ENCODE results near the gene CLN3. TPM values are rescaled to one million over a fixed set of nuclear protein-coding genes. Genes with fewer than 3 reads are reported as not detected.

Gene CLN3
- polyA plus RNA-seq, 1 donor from 2014 or later, result 32.2 TPM

GRCh38 chr16:28511801-28512789, 20.2 kb upstream of the CLN3 start:
- Histone ChIP-seq H3F3A (ENCODE audit: insufficient read depth, low read length, poor library complexity, severe bottlenecking) (no peaks in the 10 kb centered on the region), H3K79me2 (replicated peaks; ENCODE audit: insufficient read depth, low read length) (no peaks in the 10 kb centered on the region), H4K20me1 (ENCODE audit: insufficient read depth) (no peaks in the 10 kb centered on the region), H3K36me3 (ENCODE audit: insufficient read depth, low read length) (no peaks in the 10 kb centered on the region), H3K27ac (ENCODE audit: low read length) (no peak overlapping the region), H3K9me2 (ENCODE audit: insufficient read depth, low read length) (no peaks in the 10 kb centered on the region), H3K4me2 (ENCODE audit: low read length) (no peak overlapping the region), H2AFZ (ENCODE audit: low read depth, low read length) (no peak overlapping the region), H3K4me3 (ENCODE audit: low read length) (no peak overlapping the region), H3K9ac (ENCODE audit: low read length) (no peak overlapping the region), H3K9me3 (ENCODE audit: low read length) (no peaks in the 10 kb centered on the region), H3K27me3 (ENCODE audit: insufficient read depth, low read depth, low read length) (no peaks in the 10 kb centered on the region)
- TF ChIP-seq REST (IDR thresholded peaks at IDR 0.05; ENCODE audit: borderline replicate concordance) (no peak), EZH2 (IDR thresholded peaks at IDR 0.05; ENCODE audit: borderline replicate concordance, insufficient read depth, low read length, poor library complexity, severe bottlenecking) (no peak), POLR2AphosphoS5 (IDR thresholded peaks at IDR 0.05) (no peak), MXI1 (conservative IDR thresholded peaks at IDR 0.05; ENCODE audit: poor library complexity, severe bottlenecking) (no peak), EP300 (conservative IDR thresholded peaks at IDR 0.05; ENCODE audit: poor library complexity, severe bottlenecking) (no peak), TAF1 (IDR thresholded peaks at IDR 0.05; ENCODE audit: low read depth) (no peak), CTCF (IDR thresholded peaks at IDR 0.05; ENCODE audit: poor library complexity, severe bottlenecking) (no peak), RAD21 (conservative IDR thresholded peaks at IDR 0.05) (no peak), SMC3 (conservative IDR thresholded peaks at IDR 0.05; ENCODE audit: poor library complexity) (no peak)

GRCh38 chr16:28511031-28511430, 19.2 kb upstream of the CLN3 start:
- H3K36me3 ChIP-seq (ENCODE audit: insufficient read depth, low read length), result no peaks in the 10 kb centered on the region
- no peaks in the 10 kb centered on the region for H4K20me1 ChIP-seq (ENCODE audit: insufficient read depth)
- H3K27me3 ChIP-seq (ENCODE audit: insufficient read depth, low read depth, low read length), result no peaks in the 10 kb centered on the region
- H3K79me2 ChIP-seq (replicated peaks; ENCODE audit: insufficient read depth, low read length), result no peaks in the 10 kb centered on the region
- no peaks in the 10 kb centered on the region for H3K9me3 ChIP-seq (ENCODE audit: low read length)
- H3K4me3 ChIP-seq (ENCODE audit: low read length), result no peak overlapping the region
- H3K9ac ChIP-seq (ENCODE audit: low read length), result no peak overlapping the region
- H3F3A ChIP-seq (ENCODE audit: insufficient read depth, low read length, poor library complexity, severe bottlenecking), result no peaks in the 10 kb centered on the region
- H3K27ac ChIP-seq (ENCODE audit: low read length), result no peak overlapping the region
- H3K4me2 ChIP-seq (ENCODE audit: low read length), result no peak overlapping the region
- H2AFZ ChIP-seq (ENCODE audit: low read depth, low read length), result no peak overlapping the region
- TF ChIP-seq EZH2 (IDR thresholded peaks at IDR 0.05; ENCODE audit: borderline replicate concordance, insufficient read depth, low read length, poor library complexity, severe bottlenecking), result no peak
- TF ChIP-seq POLR2AphosphoS5 (IDR thresholded peaks at IDR 0.05), result no peak
- TF ChIP-seq SMC3 (conservative IDR thresholded peaks at IDR 0.05; ENCODE audit: poor library complexity), result no peak
- no peaks in the 10 kb centered on the region for H3K9me2 ChIP-seq (ENCODE audit: insufficient read depth, low read length)
